GM12874 (cell line): ENCODE data around the gene IARS2.

Experiments used
- TF ChIP-seq, protein P1 (sequence below): IDR thresholded peaks from 2 replicates; pipeline ENCODE4 v1.5.1; 2011; ENCODE audit warnings: low read depth, mild to moderate bottlenecking, control low read depth, low read length, moderate library complexity; ENCODE audit not compliant: insufficient read depth

Gene IARS2

DNA sequence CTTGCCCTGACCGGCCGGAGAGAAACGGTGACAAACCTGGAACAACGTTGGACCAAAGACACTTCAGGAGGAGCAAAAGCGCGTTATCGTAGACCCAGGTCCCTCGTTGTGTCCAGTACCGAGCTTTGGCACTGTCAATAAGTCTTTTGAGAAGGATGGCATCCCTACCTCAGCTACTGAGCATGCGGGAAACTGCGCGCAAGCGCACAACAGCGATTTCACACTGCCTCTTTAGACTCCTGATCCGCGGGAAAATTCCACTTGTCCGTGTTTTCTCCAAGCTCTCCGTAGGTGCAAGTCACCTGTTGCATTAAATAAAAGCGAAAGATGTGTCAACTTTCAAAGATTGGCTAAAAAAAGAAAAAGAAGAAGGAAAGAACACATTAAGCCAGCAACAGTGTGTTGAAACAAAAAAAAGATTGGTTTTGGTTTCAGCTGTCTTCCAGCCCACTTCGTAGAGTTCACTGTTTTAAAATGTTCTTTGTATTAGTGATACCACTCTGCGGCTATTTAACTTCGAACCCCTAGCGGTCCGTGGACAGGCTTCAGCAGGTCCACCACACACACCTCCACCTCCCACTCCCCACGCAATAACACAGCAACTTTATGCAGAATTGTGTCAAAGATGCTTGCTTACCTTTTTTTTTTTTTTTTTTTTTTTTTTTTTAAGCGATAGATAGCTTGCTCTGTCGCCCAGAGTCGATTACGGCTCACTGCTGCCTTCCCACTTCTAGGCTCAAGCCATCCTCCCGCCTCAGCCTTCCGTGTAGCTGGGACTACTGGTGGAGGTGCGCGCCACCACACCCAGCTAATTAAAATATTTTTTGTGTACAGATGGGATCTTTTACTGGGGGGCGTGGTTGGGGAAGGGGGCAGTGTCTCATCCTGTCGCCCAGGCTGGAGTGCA is 4.0 kb upstream of the IARS2 start, which contains the start of gene BPNT1:
BPNT1 (minus strand) TSS at position 139 of the 907 bp plus-strand sequence. CDS start 9,942 bp downstream, outside the sequence.
- TF ChIP-seq, protein P1, sequence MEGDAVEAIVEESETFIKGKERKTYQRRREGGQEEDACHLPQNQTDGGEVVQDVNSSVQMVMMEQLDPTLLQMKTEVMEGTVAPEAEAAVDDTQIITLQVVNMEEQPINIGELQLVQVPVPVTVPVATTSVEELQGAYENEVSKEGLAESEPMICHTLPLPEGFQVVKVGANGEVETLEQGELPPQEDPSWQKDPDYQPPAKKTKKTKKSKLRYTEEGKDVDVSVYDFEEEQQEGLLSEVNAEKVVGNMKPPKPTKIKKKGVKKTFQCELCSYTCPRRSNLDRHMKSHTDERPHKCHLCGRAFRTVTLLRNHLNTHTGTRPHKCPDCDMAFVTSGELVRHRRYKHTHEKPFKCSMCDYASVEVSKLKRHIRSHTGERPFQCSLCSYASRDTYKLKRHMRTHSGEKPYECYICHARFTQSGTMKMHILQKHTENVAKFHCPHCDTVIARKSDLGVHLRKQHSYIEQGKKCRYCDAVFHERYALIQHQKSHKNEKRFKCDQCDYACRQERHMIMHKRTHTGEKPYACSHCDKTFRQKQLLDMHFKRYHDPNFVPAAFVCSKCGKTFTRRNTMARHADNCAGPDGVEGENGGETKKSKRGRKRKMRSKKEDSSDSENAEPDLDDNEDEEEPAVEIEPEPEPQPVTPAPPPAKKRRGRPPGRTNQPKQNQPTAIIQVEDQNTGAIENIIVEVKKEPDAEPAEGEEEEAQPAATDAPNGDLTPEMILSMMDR: no peak

DNA sequence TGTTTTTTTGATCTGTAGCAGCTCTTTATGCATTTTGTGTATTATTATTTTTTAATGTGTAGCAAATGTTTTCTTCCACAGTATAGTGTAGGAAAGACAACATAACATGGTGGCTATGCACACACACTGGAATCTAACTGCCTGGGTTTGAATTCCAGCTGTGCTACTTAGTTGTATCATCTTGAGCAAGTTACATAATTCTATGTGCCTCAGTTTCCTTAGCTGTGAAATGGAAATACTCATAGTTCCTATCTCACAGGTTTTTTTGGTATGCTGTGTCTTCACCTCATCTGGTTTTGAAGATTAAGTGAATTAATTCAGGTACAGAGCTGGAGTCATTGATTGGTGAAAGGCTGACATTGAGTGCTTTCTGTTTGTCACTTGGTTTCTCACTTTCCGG is 1.2 kb upstream of the IARS2 start:
- TF ChIP-seq, protein P1: no peak

DNA sequence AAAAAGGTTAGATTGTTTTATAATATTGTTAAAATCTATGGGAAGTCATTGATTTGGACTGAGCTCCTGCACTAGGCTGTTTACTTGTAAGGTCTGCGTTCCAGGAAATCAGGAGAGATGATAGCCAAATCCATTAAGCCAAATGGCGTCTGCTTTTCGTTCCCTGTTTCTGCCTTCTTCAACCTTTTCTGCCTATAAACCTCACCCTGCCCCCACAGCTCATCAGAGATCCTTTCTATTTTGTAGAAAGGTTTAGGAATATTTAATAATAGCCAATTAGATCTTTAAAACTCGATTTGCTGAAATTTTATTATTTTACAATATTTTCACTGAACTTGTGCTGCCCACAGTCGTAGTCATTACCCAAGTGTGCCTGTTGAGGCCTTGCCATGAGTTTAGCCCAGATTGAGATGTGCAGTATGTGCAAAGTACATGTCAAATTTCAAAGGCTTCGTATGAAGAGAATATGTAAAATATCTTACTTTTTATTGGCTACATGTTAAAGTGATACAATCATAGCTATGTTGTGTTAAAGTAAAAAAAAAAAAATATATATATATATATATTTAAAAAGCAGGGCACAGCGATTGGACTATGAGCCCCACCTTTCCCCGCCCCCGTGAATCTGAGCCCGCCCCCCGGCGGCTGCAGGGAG is 444 bp upstream of the IARS2 start:
- TF ChIP-seq, protein P1: no peak

DNA sequence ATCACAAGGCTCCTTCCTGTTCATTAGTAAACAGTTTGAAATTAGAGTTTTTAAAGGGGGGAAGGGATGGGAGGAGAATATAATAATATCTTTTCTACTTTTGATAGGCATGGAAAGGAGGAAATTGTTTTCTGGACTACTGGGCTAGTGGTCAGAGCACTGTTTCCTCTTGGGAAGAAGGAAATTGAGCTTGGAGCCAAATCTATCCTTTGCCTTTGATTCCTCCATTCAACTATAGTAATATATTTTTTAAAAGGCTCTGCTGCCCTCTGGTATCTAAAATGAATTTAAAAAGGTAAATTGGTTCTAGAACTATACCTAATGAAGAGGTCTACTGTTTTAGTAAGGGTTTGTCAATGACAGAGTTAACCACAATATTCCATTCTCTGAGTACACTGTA is 5.9 kb downstream of the IARS2 start:
- TF ChIP-seq, protein P1: no peak

DNA sequence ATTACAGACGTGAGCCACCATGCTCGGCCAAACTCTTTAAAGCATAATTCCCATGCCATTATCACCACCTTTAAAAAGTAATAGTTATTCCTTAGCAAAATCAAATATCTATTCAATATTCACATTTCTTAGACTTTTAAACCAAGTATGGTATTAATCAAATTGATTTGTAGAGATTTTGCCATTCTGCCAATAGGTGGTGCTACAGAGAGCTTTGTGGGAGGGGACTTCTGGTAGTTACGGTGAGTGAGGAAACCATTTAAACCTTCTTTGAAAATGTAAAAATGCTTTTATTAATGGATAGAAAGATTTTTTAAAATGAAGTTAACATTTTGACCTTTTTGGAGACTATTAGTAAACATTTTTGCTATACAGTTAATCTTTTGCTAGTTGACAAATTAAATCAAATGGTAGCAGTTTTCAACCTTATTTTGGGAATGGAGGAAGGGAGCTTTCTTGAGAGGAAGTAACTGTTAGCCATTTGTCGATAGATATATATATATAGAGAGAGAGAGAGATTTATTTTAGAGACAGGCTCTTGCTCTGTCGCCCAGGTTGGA is 19.3 kb downstream of the IARS2 start:
- TF ChIP-seq, protein P1: peak; percentile 50

DNA sequence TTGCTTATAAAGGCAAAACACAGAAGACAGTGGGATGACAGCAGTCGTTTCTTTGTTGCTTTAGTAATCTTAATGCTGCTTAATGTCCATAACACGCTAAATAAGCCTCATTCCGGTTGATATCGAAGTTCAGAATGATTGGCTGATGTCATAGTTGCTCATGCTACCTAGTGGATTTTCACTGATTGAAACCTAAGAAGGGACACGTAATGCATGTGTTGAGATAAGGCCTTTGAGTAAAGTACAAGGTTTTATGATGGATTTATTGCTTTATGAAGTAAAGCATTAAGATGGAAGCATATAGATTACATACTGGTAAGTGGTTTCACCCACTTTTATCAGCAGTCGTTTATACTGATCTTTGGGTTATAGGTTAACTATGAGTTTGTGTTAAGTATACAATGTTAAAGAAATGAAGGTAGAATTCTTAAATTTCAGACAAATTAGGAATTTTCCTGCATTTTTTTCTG is 25.1 kb downstream of the IARS2 start:
- TF ChIP-seq, protein P1: no peak
